GM19025 (cell line): Measurements from ENCODE around the gene BRD8.
"Not testable (repeated sequence)": the region's sequence is repeated elsewhere in the genome, so short reads cannot be mapped to it uniquely, and the experiment has no call there.

Experiments used
- ATAC-seq: cut with Tn5 transposase; IDR thresholded peaks from one replicate; pipeline ENCODE4 v1.9.1; 2021; ENCODE audit warnings: mild to moderate bottlenecking, low read depth, moderate library complexity; ENCODE audit not compliant: unreplicated experiment

BRD8 gene

GRCh38 chr5:138178516-138179276 is at the start of gene BRD8, which contains the start of gene KIF20A:
TSS of gene BRD8 (minus strand) at chr5:138178630. CDS start at chr5:138178614, 16 bp downstream.
TSS of gene KIF20A (plus strand) at chr5:138179112. CDS start at chr5:138179681, 569 bp downstream.
- peak; percentile 85 for ATAC-seq

- ATAC-seq: no peak
These were observed 48.5 kb upstream of the BRD8 start for GRCh38 chr5:138226910-138227309.

- no peak for ATAC-seq
These were observed 46.3 kb upstream of the BRD8 start for GRCh38 chr5:138224712-138225111.

GRCh38 chr5:138223532-138223931 is 45.1 kb upstream of the BRD8 start:
- ATAC-seq: no peak

GRCh38 chr5:138216799-138217198 is 38.4 kb upstream of the BRD8 start:
- ATAC-seq: no peak

- peak; percentile 96 for ATAC-seq
These were observed 35.0 kb upstream of the BRD8 start, which contains the start of gene CDC23 for GRCh38 chr5:138213161-138214029. TSS of gene CDC23 (minus strand) at chr5:138213323. CDS start at chr5:138213312, 11 bp downstream.

- peak; percentile 2 for ATAC-seq
These were observed 34.4 kb upstream of the BRD8 start for GRCh38 chr5:138212828-138213160.

- ATAC-seq: no peak
These were observed 32.6 kb upstream of the BRD8 start for GRCh38 chr5:138210985-138211384.

- ATAC-seq: not testable (repeated sequence)
These were observed 15.4 kb upstream of the BRD8 start for GRCh38 chr5:138193859-138194258.

GRCh38 chr5:138192826-138193225 is 14.4 kb upstream of the BRD8 start:
- no peak for ATAC-seq

GRCh38 chr5:138188626-138189025 is 10.2 kb upstream of the BRD8 start:
- no peak for ATAC-seq

- ATAC-seq: no peak
These were observed 7.6 kb upstream of the BRD8 start for GRCh38 chr5:138186002-138186447.

GRCh38 chr5:138182808-138183207 is 4.4 kb upstream of the BRD8 start:
- no peak for ATAC-seq

GRCh38 chr5:138180841-138181240 is 2.4 kb upstream of the BRD8 start:
- no peak for ATAC-seq

- no peak for ATAC-seq
These were observed 1.9 kb upstream of the BRD8 start for GRCh38 chr5:138180183-138180782.

- no peak for ATAC-seq
These were observed 937 bp upstream of the BRD8 start for GRCh38 chr5:138179277-138179857.

- ATAC-seq: no peak
These were observed 402 bp downstream of the BRD8 start for GRCh38 chr5:138177941-138178515.

- no peak for ATAC-seq
These were observed 8.1 kb downstream of the BRD8 start for GRCh38 chr5:138170299-138170698.

- ATAC-seq: no peak
These were observed 9.3 kb downstream of the BRD8 start for GRCh38 chr5:138169124-138169523.

- ATAC-seq: no peak
These were observed 14.7 kb downstream of the BRD8 start for GRCh38 chr5:138163721-138164120.
